A549 (cell line): Measurements from ENCODE around the gene CPZ.
"Not testable (repeated sequence)": the region's sequence is repeated elsewhere in the genome, so short reads cannot be mapped to it uniquely, and the experiment has no call there.

Source experiments
- CTCF ChIP-seq: fragments of >200 bp; sonication (Bioruptor Twin); formaldehyde crosslinking; IDR thresholded peaks from 3 replicates; pipeline ENCODE4 v1.5.1; 2016
- FOSL2 ChIP-seq, 2 experiments: fragments of 450-650 bp in 1 of 2; fragments of >200 bp in 1 of 2; sonication (Bioruptor Twin) in 1 of 2; formaldehyde crosslinking; IDR thresholded peaks; 2 replicates each; pipeline versions ENCODE4 v1.5.0 to v1.6.1; 2016 to 2020; ENCODE audit warnings: mild to moderate bottlenecking in 1 of 2, moderate library complexity in 1 of 2
- HDAC2 ChIP-seq: fragments of 200-600 bp; sonication (generic); IDR thresholded peaks from 2 replicates; pipeline ENCODE4 v1.6.1; 2016
- HOXB5 ChIP-seq: fragments of 250-450 bp; sonication (Bioruptor Pico); IDR thresholded peaks from 2 replicates; pipeline ENCODE4 v1.5.0; 2020; ENCODE audit warnings: mild to moderate bottlenecking, moderate library complexity
- USF2 ChIP-seq: fragments of 450-650 bp; IDR thresholded peaks from 2 replicates; pipeline ENCODE4 v1.6.1; 2014; ENCODE audit warnings: antibody characterized with exemption

GRCh38 chr4:8635897-8636554 lies 43.5 kb downstream of the CPZ start:
- TF ChIP-seq HDAC2; CTCF; HOXB5 (CRISPR knock-in tag); FOSL2 (IDR thresholded peaks at IDR 0.05); FOSL2 (CRISPR knock-in tag; IDR thresholded peaks at IDR 0.05); USF2: not testable (repeated sequence)
